SK-N-SH (cell line): Measurements from ENCODE around the gene PCDHB8. TPM values are rescaled to one million over a fixed set of nuclear protein-coding genes. Genes with fewer than 3 reads are reported as not detected.
A peak's percentile ranks its signal among the peaks of the same experiment; 100 is the strongest.
"Not testable (repeated sequence)": the region's sequence is repeated elsewhere in the genome, so short reads cannot be mapped to it uniquely, and the experiment has no call there.

Source experiments
- CTCF ChIA-PET: fragments of 300-600, 350-600 bp; formaldehyde crosslinking; extraction: SDS; loops from one replicate; lab custom pipeline; 2021; lab: Yijun Ruan, JAX
- POLR2A ChIA-PET: fragments of 350-600 bp; sonication (Branson Sonifier 250); formaldehyde crosslinking; extraction: SDS; loops from one replicate; lab custom pipeline; 2020; ENCODE audit warnings: antibody characterized with exemption, inconsistent platforms; lab: Yijun Ruan, JAX
- DNase-seq: peaks from one replicate; pipeline ENCODE4 v3.0.0; 2012
- H2AFZ ChIP-seq: fragments of 200-600 bp; sonication (generic); 2 replicates; pipeline ENCODE4 v1.8.1; 2016; ENCODE audit warnings: antibody characterized with exemption, mild to moderate bottlenecking, low read depth
- H3F3A ChIP-seq: fragments of 200-600 bp; sonication (generic); replicated peaks from 2 replicates; pipeline ENCODE3; 2016; ENCODE audit warnings: antibody characterized with exemption, mild to moderate bottlenecking; ENCODE audit not compliant: insufficient read depth
- H3K27ac ChIP-seq, 2 experiments: fragments of 200-500 bp in 1 of 2; fragments of 200-600 bp in 1 of 2; sonication (Bioruptor generic) in 1 of 2; sonication (generic), shearing (Covaris generic) in 1 of 2; 2 replicates each; pipeline versions ENCODE4 v1.5.1 to v1.6.1; 2014 to 2016; ENCODE audit warnings: low read depth in 2 of 2, inconsistent platforms in 1 of 2, low read length in 1 of 2, mild to moderate bottlenecking in 1 of 2, mixed read lengths in 1 of 2
- H3K27me3 ChIP-seq: fragments of 200-600 bp; sonication (generic), shearing (Covaris generic); 2 replicates; pipeline ENCODE4 v1.6.1; 2016; ENCODE audit warnings: mixed run types; ENCODE audit not compliant: insufficient read depth
- H3K36me3 ChIP-seq, 2 experiments: fragments of 200-500 bp in 1 of 2; fragments of 200-600 bp in 1 of 2; sonication (Bioruptor generic) in 1 of 2; sonication (generic) in 1 of 2; replicated peaks in 1 of 2; 2 replicates each; pipeline versions ENCODE3 to v1.5.1; 2014 to 2016; ENCODE audit warnings: low read length in 1 of 2, mild to moderate bottlenecking in 1 of 2; ENCODE audit not compliant: insufficient read depth in 2 of 2, control insufficient read depth in 1 of 2
- H3K4me1 ChIP-seq, 2 experiments: fragments of 200-500 bp in 1 of 2; fragments of 200-600 bp in 1 of 2; sonication (Bioruptor generic) in 1 of 2; sonication (generic), shearing (Covaris generic) in 1 of 2; 2 replicates each; pipeline versions ENCODE4 v1.5.1 to v1.6.1; 2014 to 2016; ENCODE audit warnings: low read depth in 1 of 2, low read length in 1 of 2, mixed run types in 1 of 2; ENCODE audit not compliant: insufficient read depth in 2 of 2, control insufficient read depth in 1 of 2
- H3K4me2 ChIP-seq: fragments of 200-600 bp; sonication (generic), shearing (Covaris generic); 2 replicates; pipeline ENCODE4 v1.6.1; 2017; ENCODE audit warnings: mixed run types
- H3K4me3 ChIP-seq, 2 experiments: fragments of 200-500 bp in 1 of 2; fragments of 200-600 bp in 1 of 2; sonication (Bioruptor generic) in 1 of 2; sonication (generic), shearing (Covaris generic) in 1 of 2; 2 replicates each; pipeline versions ENCODE4 v1.5.1 to v1.8.1; 2014 to 2016; ENCODE audit warnings: low read depth in 2 of 2, inconsistent platforms in 1 of 2, low read length in 1 of 2, mild to moderate bottlenecking in 1 of 2, mixed read lengths in 1 of 2, moderate library complexity in 1 of 2
- H3K79me2 ChIP-seq: fragments of 200-600 bp; sonication (generic); 2 replicates; pipeline ENCODE4 v1.8.1; 2017; ENCODE audit warnings: mild to moderate bottlenecking; ENCODE audit not compliant: insufficient read depth
- H3K9ac ChIP-seq: fragments of 200-600 bp; sonication (generic); 2 replicates; pipeline ENCODE4 v1.6.1; 2017; ENCODE audit warnings: mixed run types
- H3K9me2 ChIP-seq: fragments of 200-600 bp; sonication (generic); 2 replicates; pipeline ENCODE4 v1.6.1; 2017; ENCODE audit warnings: mixed run types
- H3K9me3 ChIP-seq: fragments of 200-600 bp; sonication (generic); 2 replicates; pipeline ENCODE4 v1.6.1; 2017; ENCODE audit warnings: mixed run types, mild to moderate bottlenecking, moderate library complexity
- H4K20me1 ChIP-seq: fragments of 200-600 bp; sonication (generic); 2 replicates; pipeline ENCODE4 v1.6.1; 2017; ENCODE audit warnings: mild to moderate bottlenecking, mixed run types; ENCODE audit not compliant: insufficient read depth
- CHD2 ChIP-seq: fragments of 150-350 bp; IDR thresholded peaks from 2 replicates; pipeline ENCODE4 v1.6.1; 2018; ENCODE audit warnings: low read length; ENCODE audit not compliant: partially characterized antibody
- CTCF ChIP-seq: fragments of 200-600 bp; sonication (generic); IDR thresholded peaks from 2 replicates; pipeline ENCODE4 v1.6.1; 2017; ENCODE audit warnings: antibody characterized with exemption, mild to moderate bottlenecking, moderate library complexity
- ELF1 ChIP-seq: IDR thresholded peaks from 2 replicates; pipeline ENCODE4 v1.4.0; 2012
- EZH2phosphoT487 ChIP-seq: fragments of 200-600 bp; sonication (generic); IDR thresholded peaks from 2 replicates; pipeline ENCODE4 v1.6.1; 2017; ENCODE audit warnings: low read depth, mixed run types, mild to moderate bottlenecking, antibody characterized with exemption, moderate library complexity, borderline replicate concordance
- FOSL2 ChIP-seq: IDR thresholded peaks from 2 replicates; pipeline ENCODE4 v1.4.0; 2012; ENCODE audit warnings: low read depth, mild to moderate bottlenecking, moderate library complexity, borderline replicate concordance
- FOXJ3 ChIP-seq: sonication (generic); formaldehyde crosslinking; IDR thresholded peaks from 2 replicates; pipeline ENCODE4 v1.5.1; 2020; ENCODE audit warnings: mild to moderate bottlenecking, missing genetic modification reagents
- FOXM1 ChIP-seq: IDR thresholded peaks from 2 replicates; pipeline ENCODE4 v1.4.0; 2012; ENCODE audit warnings: low read depth, mild to moderate bottlenecking
- IRF3 ChIP-seq: fragments of 150-350 bp; IDR thresholded peaks from 2 replicates; pipeline ENCODE4 v1.6.1; 2016; ENCODE audit warnings: mild to moderate bottlenecking, low read depth, low read length
- MXI1 ChIP-seq: IDR thresholded peaks from 2 replicates; pipeline ENCODE4 v1.6.1; 2012; ENCODE audit warnings: mild to moderate bottlenecking, low read depth, low read length, improper control_type of control experiment
- NFIC ChIP-seq: IDR thresholded peaks from 2 replicates; pipeline ENCODE4 v1.4.0; 2012; ENCODE audit warnings: borderline replicate concordance
- RAD21 ChIP-seq: IDR thresholded peaks from 2 replicates; pipeline ENCODE4 v1.6.1; 2012; ENCODE audit warnings: mild to moderate bottlenecking, low read length
- RFX5 ChIP-seq: IDR thresholded peaks from 2 replicates; pipeline ENCODE4 v1.6.1; 2012; ENCODE audit warnings: mild to moderate bottlenecking, improper control_type of control experiment, low read length
- RXRA ChIP-seq: IDR thresholded peaks from 2 replicates; pipeline ENCODE4 v1.4.0; 2012; ENCODE audit warnings: low read depth, mild to moderate bottlenecking, borderline replicate concordance
- TAF1 ChIP-seq: IDR thresholded peaks from 2 replicates; pipeline ENCODE4 v1.6.1; 2012; ENCODE audit warnings: low read depth, mild to moderate bottlenecking, low read length, moderate library complexity, borderline replicate concordance
- TEAD4 ChIP-seq: IDR thresholded peaks from 2 replicates; pipeline ENCODE4 v1.4.0; 2012; ENCODE audit warnings: mild to moderate bottlenecking, borderline replicate concordance; ENCODE audit not compliant: insufficient read depth
- YY1 ChIP-seq: IDR thresholded peaks from 2 replicates; pipeline ENCODE4 v1.4.0; 2012; ENCODE audit warnings: low read depth, mild to moderate bottlenecking
- WGBS: methylation state at CpG from one replicate; pipeline ENCODE4 v1.1.6; 2017; ENCODE audit warnings: low lambda C conversion rate; 5-methylcytosine and 5-hydroxymethylcytosine counted together
- polyA plus RNA-seq, 3 experiments: library from polyadenylated mRNA; depleted of rRNA; stranded (reverse); fragments of >200 nt; gene quantifications; 2 replicates each; pipeline ENCODE4 v1.2.3, GENCODE V29; 2012

Gene PCDHB8
- polyA plus RNA-seq, 1 of the 3 experiments (the other 2 are of a cell fraction) = 3.0 TPM

- ChIA-PET CTCF (interaction anchor here (1.1 to 1.6 kb wide), 2 partner anchors 14 to 41 kb away, joined by 4 to 5 read pairs; partner anchors contain the start of gene PCDHB6), POLR2A (no interaction called here)
- H3K27ac ChIP-seq = no peak overlapping the region
- no peak overlapping the region for H3K9ac ChIP-seq
- no peaks in the 10 kb centered on the region for H3K27me3 ChIP-seq
- H3K79me2 ChIP-seq = no peaks in the 10 kb centered on the region
- WGBS = 72% methylated on average over 19 of the region's 19 CpGs
- H2AFZ ChIP-seq = no peak overlapping the region
- no peaks in the 10 kb centered on the region for H3F3A ChIP-seq
- no peak overlapping the region; a peak in 1 of 4 replicates for H3K4me3 ChIP-seq
- no peaks in the 10 kb centered on the region for H4K20me1 ChIP-seq
- 0 out of 2 replicates have a peak, but pooled peaks cover 3% of the 10 kb centered on the region for H3K9me3 ChIP-seq
- H3K36me3 ChIP-seq = no peaks in the 10 kb centered on the region
- no peak for DNase-seq
- H3K4me1 ChIP-seq = no peaks in the 10 kb centered on the region
- TF ChIP-seq EZH2phosphoT487 = no peak
- no peak for TF ChIP-seq RFX5
- no peak for TF ChIP-seq TEAD4
- TF ChIP-seq FOXM1 = no peak
- TF ChIP-seq ELF1 = no peak
- no peak for TF ChIP-seq FOSL2
- TF ChIP-seq NFIC = no peak
- no peak for TF ChIP-seq YY1
- no peak for TF ChIP-seq RXRA
- TF ChIP-seq CHD2 = no peak
- TF ChIP-seq, all 33 proteins: peak for 0
- Histone ChIP-seq H3K9me2 (no peaks in the 10 kb centered on the region), H3K4me2 (no peak overlapping the region)
Measured at GRCh38 chr5:141135718-141136266, 41.8 kb upstream of the PCDHB8 start.

DNA sequence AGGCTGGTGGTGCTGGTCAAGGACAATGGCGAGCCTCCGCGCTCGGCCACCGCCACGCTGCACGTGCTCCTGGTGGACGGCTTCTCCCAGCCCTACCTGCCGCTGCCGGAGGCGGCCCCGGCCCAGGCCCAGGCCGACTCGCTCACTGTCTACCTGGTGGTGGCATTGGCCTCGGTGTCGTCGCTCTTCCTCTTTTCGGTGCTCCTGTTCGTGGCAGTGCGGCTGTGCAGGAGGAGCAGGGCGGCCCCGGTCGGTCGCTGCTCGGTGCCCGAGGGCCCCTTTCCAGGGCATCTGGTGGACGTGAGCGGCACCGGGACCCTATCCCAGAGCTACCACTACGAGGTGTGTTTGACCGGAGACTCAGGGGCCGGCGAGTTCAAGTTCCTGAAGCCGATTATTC lies 40.2 kb upstream of the PCDHB8 start:
- H3K27me3 ChIP-seq, H3K27ac ChIP-seq, H3K9me2 ChIP-seq, H3K9me3 ChIP-seq, H3F3A ChIP-seq, DNase-seq, POLR2A ChIA-PET, H3K4me2 ChIP-seq, H3K4me3 ChIP-seq, H3K4me1 ChIP-seq, H3K79me2 ChIP-seq, H3K9ac ChIP-seq, H4K20me1 ChIP-seq, H3K36me3 ChIP-seq, H2AFZ ChIP-seq: not testable (repeated sequence)
- CTCF ChIA-PET = interaction anchor here (1.1 to 2.2 kb wide), 2 partner anchors 15 to 296 kb away, joined by 4 to 6 read pairs; partner anchors contain the start of genes PCDHA8 and PCDHB4
- 79% methylated on average over 20 of the region's 34 CpGs for WGBS

DNA sequence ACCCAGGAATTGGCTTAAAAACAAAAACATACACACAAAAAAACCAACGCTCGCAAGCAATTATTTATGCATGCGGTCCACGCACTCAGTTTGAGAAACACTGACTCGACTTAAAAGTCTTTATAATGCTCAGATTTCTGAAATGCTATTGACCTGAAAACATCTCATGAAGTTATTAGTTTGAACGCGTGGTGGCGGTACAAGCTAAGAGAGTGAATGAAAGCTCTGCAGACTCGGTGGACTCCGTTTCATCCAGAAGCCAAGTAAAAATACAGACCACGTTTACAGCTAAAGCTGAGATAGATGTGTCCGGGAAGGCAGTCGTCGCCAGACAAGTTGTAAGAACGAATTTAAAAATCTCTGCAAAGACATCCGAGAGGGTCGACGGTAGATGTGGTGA lies 27.8 kb upstream of the PCDHB8 start, which contains the start of gene PCDHB6:
TSS of gene PCDHB6 (plus strand) at position 246 of the 400 bp plus-strand sequence. CDS start 201 bp downstream, outside the sequence.
- peaks cover 4% of the 10 kb centered on the region; the same call in 1 of the 2 replicates for H3K9me3 ChIP-seq
- H3K79me2 ChIP-seq = no peaks in the 10 kb centered on the region
- DNase-seq = peak; percentile 76
- no peaks in the 10 kb centered on the region for H3K4me1 ChIP-seq
- H3K9me2 ChIP-seq = no peaks in the 10 kb centered on the region
- peak within 1 kb of the TSS; percentile 32; the same call in 1 of the 2 replicates for H3K9ac ChIP-seq
- POLR2A ChIA-PET = interaction anchor here (0.9 to 1.2 kb wide), 2 partner anchors 28 to 411 kb away, joined by 3 to 5 read pairs; partner anchors contain the start of gene PCDHB4
- H3K36me3 ChIP-seq = no peaks in the 10 kb centered on the region
- H3K27ac ChIP-seq = peak within 1 kb of the TSS in 1 of 2 experiments; percentile 53; a peak in 1 of 4 replicates
- WGBS = 16% methylated on average over 18 of the region's 18 CpGs
- CTCF ChIA-PET = interaction anchor here (0.6 to 2.0 kb wide), 30 partner anchors 9 to 416 kb away, joined by 3 to 15 read pairs (median 4); partner anchors contain the start of genes PCDHA1, PCDHA4, PCDHA8 and PCDHB14
- no peaks in the 10 kb centered on the region for H3F3A ChIP-seq
- no peaks in the 10 kb centered on the region for H4K20me1 ChIP-seq
- no peaks in the 10 kb centered on the region for H3K27me3 ChIP-seq
- H3K4me3 ChIP-seq = peak within 1 kb of the TSS; percentile 54 to 65
- H2AFZ ChIP-seq = peak within 1 kb of the TSS; percentile 93
- H3K4me2 ChIP-seq = peak within 1 kb of the TSS; percentile 72
- TF ChIP-seq RAD21 (peak; percentile 73), MXI1 (0 out of 2 replicates have a peak, but pooled peaks have one; percentile 15), TAF1 (no peak), CTCF (peak; percentile 56), IRF3 (no peak), FOXJ3 (CRISPR knock-in tag) (no peak)
